GM12878 (cell line): Measurements from ENCODE around the gene CDC42BPB. TPM values are rescaled to one million over a fixed set of nuclear protein-coding genes. Genes with fewer than 3 reads are reported as not detected.

Source experiments
- ATAC-seq: fragments of 200-7000 bp; cut with Tn5 transposase; 3 replicates; pipeline ENCODE4 v1.9.1; 2020; ENCODE audit warnings: mild to moderate bottlenecking, moderate library complexity
- BruUV-seq: library from RNA; stranded (reverse); fragments of 400-500 nt; replicated peaks from 2 replicates; lab custom pipeline; 2021; lab: Mats Ljungman, UMichigan
- CTCF ChIA-PET: fragments of 300-600 bp; sonication (Branson Sonifier 250); formaldehyde crosslinking; extraction: SDS; loops from one replicate; lab custom pipeline; 2021; ENCODE audit warnings: inconsistent platforms; lab: Yijun Ruan, JAX
- POLR2A ChIA-PET: fragments of 350-600 bp; formaldehyde crosslinking; extraction: SDS; loops from one replicate; lab custom pipeline; 2021; ENCODE audit warnings: inconsistent platforms; lab: Charles Lee
- RAD21 ChIA-PET: fragments of 300-600 bp; sonication (Branson Sonifier 250); formaldehyde crosslinking; loops from one replicate; lab custom pipeline; 2023; ENCODE audit warnings: antibody characterized with exemption; ENCODE audit not compliant: unreplicated experiment; lab: Charles Lee
- SMC1A ChIA-PET: fragments of 300-600 bp; sonication (Branson Sonifier 250); formaldehyde crosslinking; loops from one replicate; lab custom pipeline; 2023; ENCODE audit not compliant: unreplicated experiment, uncharacterized antibody; lab: Charles Lee
- DNase-seq: peaks from one replicate; pipeline ENCODE4 v3.0.0-alpha.2; 2011; ENCODE audit warnings: low read depth, low spot score
- FAIRE-seq: peaks from 3 replicates; lab custom pipeline; 2011; peaks lifted over from hg19 to GRCh38; lab: Jason Lieb, UNC
- H2AFZ ChIP-seq: 2 replicates; pipeline ENCODE4 v1.6.0; 2011; ENCODE audit warnings: low read depth, low read length, control low read depth; ENCODE audit not compliant: control insufficient read depth
- H3K27ac ChIP-seq: 2 replicates; pipeline ENCODE4 v1.5.1; 2011; ENCODE audit warnings: control low read depth; ENCODE audit not compliant: control insufficient read depth, insufficient read depth
- H3K27me3 ChIP-seq, 2 experiments: replicated peaks in 1 of 2; 2 replicates each; pipeline versions ENCODE4 v1.6.0 to v1.6.1; 2011; ENCODE audit warnings: low read length in 1 of 2; ENCODE audit not compliant: control insufficient read depth in 2 of 2, insufficient read depth in 2 of 2
- H3K36me3 ChIP-seq, 2 experiments: 2 replicates each; pipeline ENCODE4 v1.5.1; 2011; ENCODE audit warnings: low read length in 1 of 2; ENCODE audit not compliant: control insufficient read depth in 2 of 2, insufficient read depth in 2 of 2
- H3K4me1 ChIP-seq: 2 replicates; pipeline ENCODE4 v1.6.1; 2011; ENCODE audit warnings: mild to moderate bottlenecking, low read length, moderate library complexity, mixed read lengths; ENCODE audit not compliant: control insufficient read depth, insufficient read depth
- H3K4me2 ChIP-seq: 2 replicates; pipeline ENCODE4 v1.6.0; 2011; ENCODE audit warnings: control low read depth; ENCODE audit not compliant: control insufficient read depth, insufficient read depth
- H3K4me3 ChIP-seq: fragments of 200-600 bp; sonication (generic); 2 replicates; pipeline ENCODE4 v1.5.1; 2016
- H3K79me2 ChIP-seq: 2 replicates; pipeline ENCODE4 v1.6.0; 2011; ENCODE audit warnings: low read length; ENCODE audit not compliant: control insufficient read depth, insufficient read depth
- H3K9ac ChIP-seq: 2 replicates; pipeline ENCODE4 v1.8.0; 2011; ENCODE audit warnings: low read length, control low read depth, mixed read lengths; ENCODE audit not compliant: control insufficient read depth, insufficient read depth
- H3K9me3 ChIP-seq: replicated peaks from 3 replicates; pipeline ENCODE4 v1.5.1; 2011; ENCODE audit warnings: mild to moderate bottlenecking, low read length; ENCODE audit not compliant: control insufficient read depth, insufficient read depth
- H4K20me1 ChIP-seq: 2 replicates; pipeline ENCODE4 v1.6.0; 2011; ENCODE audit not compliant: control insufficient read depth, insufficient read depth
- BHLHE40 ChIP-seq, 2 experiments: fragments of 450-650 bp in 1 of 2; IDR thresholded peaks; 2 replicates each; pipeline ENCODE4 v1.6.1; 2011 to 2017; ENCODE audit warnings: low read depth in 2 of 2, borderline replicate concordance in 1 of 2, improper control_type of control experiment in 1 of 2, low read length in 1 of 2, mild to moderate bottlenecking in 1 of 2
- CEBPB ChIP-seq, 2 experiments: fragments of 150-350 bp in 1 of 2; IDR thresholded peaks; 2 replicates each; pipeline ENCODE4 v1.6.1; 2012 to 2014; ENCODE audit warnings: low read depth in 2 of 2, low read length in 2 of 2, borderline replicate concordance in 1 of 2, inconsistent platforms in 1 of 2
- DPF2 ChIP-seq: fragments of 450-650 bp; IDR thresholded peaks from 2 replicates; pipeline ENCODE4 v1.6.1; 2017; ENCODE audit warnings: mild to moderate bottlenecking
- IKZF1 ChIP-seq: fragments of 450-650 bp; conservative IDR thresholded peaks from 2 replicates; pipeline ENCODE4 v1.6.1; 2017; ENCODE audit warnings: antibody characterized with exemption, mild to moderate bottlenecking
- NFYA ChIP-seq: IDR thresholded peaks from 2 replicates; pipeline ENCODE4 v1.6.1; 2011; ENCODE audit warnings: low read depth, mild to moderate bottlenecking, low read length, improper control_type of control experiment, borderline replicate concordance
- TARDBP ChIP-seq: IDR thresholded peaks from 2 replicates; pipeline ENCODE4 v1.6.1; 2016; ENCODE audit warnings: borderline replicate concordance
- WGBS: methylation state at CpG from one replicate; pipeline ENCODE4 v1.1.6; 2016; ENCODE audit warnings: low lambda C conversion rate; ENCODE audit not compliant: insufficient replicate concordance, insufficient coverage; ENCODE audit errors: missing lambda C conversion rate; 5-methylcytosine and 5-hydroxymethylcytosine counted together
- in situ Hi-C: fragments of 300-500 bp; cut with MboI; formaldehyde crosslinking; loops from 9 replicates; pipeline ENCODE4 v1.14.3; 2018; ENCODE audit warnings: mixed read lengths
- intact Hi-C: fragments of 100-400 bp; cut with micrococcal nuclease; formaldehyde crosslinking; loops from one replicate; pipeline ENCODE4 v1.14.2; 2022; ENCODE audit not compliant: unreplicated experiment
- polyA plus RNA-seq, 11 experiments: library from polyadenylated mRNA; depleted of rRNA in 4 of 11; unstranded in 6 of 11; stranded (reverse) in 5 of 11; fragments of >200 nt; fragmentation: Nextera tagmentation in 4 of 11; fragmentation: Illumina TruSeq in 1 of 11; extraction: Ambion mirVana in 4 of 11; extraction: Trizol in 1 of 11; gene quantifications; 1 replicate in 1 of 11; 2 replicates in 10 of 11; pipeline versions ENCODE4 v1.2.1 to v1.2.3, GENCODE V29; 2011 to 2016; ENCODE audit warnings: inconsistent platforms in 2 of 11, missing spikeins in 2 of 11, low read depth in 1 of 11
- total RNA-seq, 4 experiments: library from RNA; depleted of rRNA in 3 of 4; stranded (reverse); fragments of >200 nt in 3 of 4; fragmentation: Illumina TruSeq in 1 of 4; extraction: Trizol in 1 of 4; gene quantifications; 2 replicates each; pipeline versions ENCODE4 v1.2.1 to v1.2.3, GENCODE V29; 2013 to 2021
- TF ChIP-seq, protein P1 (sequence below): fragments of 450-650 bp; IDR thresholded peaks from 2 replicates; pipeline ENCODE4 v1.6.1; 2016; ENCODE audit warnings: mild to moderate bottlenecking, moderate library complexity, borderline replicate concordance
- TF ChIP-seq, protein P2 (sequence below): fragments of 450-650 bp; IDR thresholded peaks from 2 replicates; pipeline ENCODE4 v1.6.1; 2017; ENCODE audit warnings: mild to moderate bottlenecking, moderate library complexity
- TF ChIP-seq, protein P3 (sequence below): fragments of 450-650 bp; IDR thresholded peaks from 2 replicates; pipeline ENCODE4 v1.6.1; 2017; ENCODE audit warnings: mild to moderate bottlenecking, low read depth, inconsistent platforms; ENCODE audit not compliant: poor library complexity, severe bottlenecking
- TF ChIP-seq, protein P4 (sequence below): fragments of 450-650 bp; IDR thresholded peaks from 2 replicates; pipeline ENCODE4 v1.6.1; 2016; ENCODE audit warnings: mild to moderate bottlenecking

CDC42BPB gene
- total and polyA plus RNA-seq, 10 of the 15 experiments (the other 5 are each of a cell fraction or from before 2014, with no cell fraction given): 0.42 to 22.1 (median 13.3) TPM

GRCh38 chr14:102930753-102931579 lies 126.4 kb downstream of the CDC42BPB start:
- H3K4me1 ChIP-seq: peaks cover 24% of the 10 kb centered on the region
- FAIRE-seq: no peak
- ChIA-PET CTCF (no interaction called here), SMC1A (no interaction called here), RAD21 (interaction anchor here (1.4 kb wide), 1 partner anchor 237 kb away, joined by 3 read pairs; no protein-coding TSS in a partner anchor), POLR2A (no interaction called here)
- no peak overlapping the region for H2AFZ ChIP-seq
- H4K20me1 ChIP-seq: no peaks in the 10 kb centered on the region
- H3K4me2 ChIP-seq: no peak overlapping the region
- no peak overlapping the region for H3K27ac ChIP-seq
- no peak overlapping the region for H3K4me3 ChIP-seq
- peak; percentile 66 for ATAC-seq
- no TSS peak for BruUV-seq
- whole genome bisulfite sequencing: 51% methylated on average over 29 of the region's 34 CpGs
- in situ Hi-C loops: no loop called here
- peaks cover 7 to 10% of the 10 kb centered on the region in 2 experiments for H3K27me3 ChIP-seq
- intact Hi-C loops: no loop called here
- no peak for DNase-seq
- H3K79me2 ChIP-seq: no peaks in the 10 kb centered on the region
- no peak overlapping the region for H3K9ac ChIP-seq
- H3K36me3 ChIP-seq: peaks cover 0 to 1% of the 10 kb centered on the region in 2 experiments; a peak in 1 of 4 replicates
- no peaks in the 10 kb centered on the region for H3K9me3 ChIP-seq
- TF ChIP-seq, protein P1, sequence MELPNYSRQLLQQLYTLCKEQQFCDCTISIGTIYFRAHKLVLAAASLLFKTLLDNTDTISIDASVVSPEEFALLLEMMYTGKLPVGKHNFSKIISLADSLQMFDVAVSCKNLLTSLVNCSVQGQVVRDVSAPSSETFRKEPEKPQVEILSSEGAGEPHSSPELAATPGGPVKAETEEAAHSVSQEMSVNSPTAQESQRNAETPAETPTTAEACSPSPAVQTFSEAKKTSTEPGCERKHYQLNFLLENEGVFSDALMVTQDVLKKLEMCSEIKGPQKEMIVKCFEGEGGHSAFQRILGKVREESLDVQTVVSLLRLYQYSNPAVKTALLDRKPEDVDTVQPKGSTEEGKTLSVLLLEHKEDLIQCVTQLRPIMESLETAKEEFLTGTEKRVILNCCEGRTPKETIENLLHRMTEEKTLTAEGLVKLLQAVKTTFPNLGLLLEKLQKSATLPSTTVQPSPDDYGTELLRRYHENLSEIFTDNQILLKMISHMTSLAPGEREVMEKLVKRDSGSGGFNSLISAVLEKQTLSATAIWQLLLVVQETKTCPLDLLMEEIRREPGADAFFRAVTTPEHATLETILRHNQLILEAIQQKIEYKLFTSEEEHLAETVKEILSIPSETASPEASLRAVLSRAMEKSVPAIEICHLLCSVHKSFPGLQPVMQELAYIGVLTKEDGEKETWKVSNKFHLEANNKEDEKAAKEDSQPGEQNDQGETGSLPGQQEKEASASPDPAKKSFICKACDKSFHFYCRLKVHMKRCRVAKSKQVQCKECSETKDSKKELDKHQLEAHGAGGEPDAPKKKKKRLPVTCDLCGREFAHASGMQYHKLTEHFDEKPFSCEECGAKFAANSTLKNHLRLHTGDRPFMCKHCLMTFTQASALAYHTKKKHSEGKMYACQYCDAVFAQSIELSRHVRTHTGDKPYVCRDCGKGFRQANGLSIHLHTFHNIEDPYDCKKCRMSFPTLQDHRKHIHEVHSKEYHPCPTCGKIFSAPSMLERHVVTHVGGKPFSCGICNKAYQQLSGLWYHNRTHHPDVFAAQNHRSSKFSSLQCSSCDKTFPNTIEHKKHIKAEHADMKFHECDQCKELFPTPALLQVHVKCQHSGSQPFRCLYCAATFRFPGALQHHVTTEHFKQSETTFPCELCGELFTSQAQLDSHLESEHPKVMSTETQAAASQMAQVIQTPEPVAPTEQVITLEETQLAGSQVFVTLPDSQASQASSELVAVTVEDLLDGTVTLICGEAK: no peak
- TF ChIP-seq DPF2: 0 out of 2 replicates have a peak, but pooled peaks have one; percentile 15
- TF ChIP-seq NFYA: no peak
- TF ChIP-seq, protein P2, sequence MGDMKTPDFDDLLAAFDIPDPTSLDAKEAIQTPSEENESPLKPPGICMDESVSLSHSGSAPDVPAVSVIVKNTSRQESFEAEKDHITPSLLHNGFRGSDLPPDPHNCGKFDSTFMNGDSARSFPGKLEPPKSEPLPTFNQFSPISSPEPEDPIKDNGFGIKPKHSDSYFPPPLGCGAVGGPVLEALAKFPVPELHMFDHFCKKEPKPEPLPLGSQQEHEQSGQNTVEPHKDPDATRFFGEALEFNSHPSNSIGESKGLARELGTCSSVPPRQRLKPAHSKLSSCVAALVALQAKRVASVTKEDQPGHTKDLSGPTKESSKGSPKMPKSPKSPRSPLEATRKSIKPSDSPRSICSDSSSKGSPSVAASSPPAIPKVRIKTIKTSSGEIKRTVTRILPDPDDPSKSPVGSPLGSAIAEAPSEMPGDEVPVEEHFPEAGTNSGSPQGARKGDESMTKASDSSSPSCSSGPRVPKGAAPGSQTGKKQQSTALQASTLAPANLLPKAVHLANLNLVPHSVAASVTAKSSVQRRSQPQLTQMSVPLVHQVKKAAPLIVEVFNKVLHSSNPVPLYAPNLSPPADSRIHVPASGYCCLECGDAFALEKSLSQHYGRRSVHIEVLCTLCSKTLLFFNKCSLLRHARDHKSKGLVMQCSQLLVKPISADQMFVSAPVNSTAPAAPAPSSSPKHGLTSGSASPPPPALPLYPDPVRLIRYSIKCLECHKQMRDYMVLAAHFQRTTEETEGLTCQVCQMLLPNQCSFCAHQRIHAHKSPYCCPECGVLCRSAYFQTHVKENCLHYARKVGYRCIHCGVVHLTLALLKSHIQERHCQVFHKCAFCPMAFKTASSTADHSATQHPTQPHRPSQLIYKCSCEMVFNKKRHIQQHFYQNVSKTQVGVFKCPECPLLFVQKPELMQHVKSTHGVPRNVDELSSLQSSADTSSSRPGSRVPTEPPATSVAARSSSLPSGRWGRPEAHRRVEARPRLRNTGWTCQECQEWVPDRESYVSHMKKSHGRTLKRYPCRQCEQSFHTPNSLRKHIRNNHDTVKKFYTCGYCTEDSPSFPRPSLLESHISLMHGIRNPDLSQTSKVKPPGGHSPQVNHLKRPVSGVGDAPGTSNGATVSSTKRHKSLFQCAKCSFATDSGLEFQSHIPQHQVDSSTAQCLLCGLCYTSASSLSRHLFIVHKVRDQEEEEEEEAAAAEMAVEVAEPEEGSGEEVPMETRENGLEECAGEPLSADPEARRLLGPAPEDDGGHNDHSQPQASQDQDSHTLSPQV: no peak
- TF ChIP-seq BHLHE40 (IDR thresholded peaks at IDR 0.05; ENCODE audit: borderline replicate concordance in 1 of 2, low read depth in 2 of 2, low read length in 1 of 2): peak; percentile 81 to 96
- TF ChIP-seq, protein P3, sequence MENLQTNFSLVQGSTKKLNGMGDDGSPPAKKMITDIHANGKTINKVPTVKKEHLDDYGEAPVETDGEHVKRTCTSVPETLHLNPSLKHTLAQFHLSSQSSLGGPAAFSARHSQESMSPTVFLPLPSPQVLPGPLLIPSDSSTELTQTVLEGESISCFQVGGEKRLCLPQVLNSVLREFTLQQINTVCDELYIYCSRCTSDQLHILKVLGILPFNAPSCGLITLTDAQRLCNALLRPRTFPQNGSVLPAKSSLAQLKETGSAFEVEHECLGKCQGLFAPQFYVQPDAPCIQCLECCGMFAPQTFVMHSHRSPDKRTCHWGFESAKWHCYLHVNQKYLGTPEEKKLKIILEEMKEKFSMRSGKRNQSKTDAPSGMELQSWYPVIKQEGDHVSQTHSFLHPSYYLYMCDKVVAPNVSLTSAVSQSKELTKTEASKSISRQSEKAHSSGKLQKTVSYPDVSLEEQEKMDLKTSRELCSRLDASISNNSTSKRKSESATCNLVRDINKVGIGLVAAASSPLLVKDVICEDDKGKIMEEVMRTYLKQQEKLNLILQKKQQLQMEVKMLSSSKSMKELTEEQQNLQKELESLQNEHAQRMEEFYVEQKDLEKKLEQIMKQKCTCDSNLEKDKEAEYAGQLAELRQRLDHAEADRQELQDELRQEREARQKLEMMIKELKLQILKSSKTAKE: no peak
- no peak for TF ChIP-seq TARDBP
- TF ChIP-seq, protein P4, sequence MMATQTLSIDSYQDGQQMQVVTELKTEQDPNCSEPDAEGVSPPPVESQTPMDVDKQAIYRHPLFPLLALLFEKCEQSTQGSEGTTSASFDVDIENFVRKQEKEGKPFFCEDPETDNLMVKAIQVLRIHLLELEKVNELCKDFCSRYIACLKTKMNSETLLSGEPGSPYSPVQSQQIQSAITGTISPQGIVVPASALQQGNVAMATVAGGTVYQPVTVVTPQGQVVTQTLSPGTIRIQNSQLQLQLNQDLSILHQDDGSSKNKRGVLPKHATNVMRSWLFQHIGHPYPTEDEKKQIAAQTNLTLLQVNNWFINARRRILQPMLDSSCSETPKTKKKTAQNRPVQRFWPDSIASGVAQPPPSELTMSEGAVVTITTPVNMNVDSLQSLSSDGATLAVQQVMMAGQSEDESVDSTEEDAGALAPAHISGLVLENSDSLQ: peak; percentile 8; the same call in 1 of the 2 replicates
- peak; percentile 42; the same call in 1 of the 2 replicates for TF ChIP-seq IKZF1
- no peak for TF ChIP-seq CEBPB (IDR thresholded peaks at IDR 0.05; ENCODE audit: borderline replicate concordance in 1 of 2, low read depth in 2 of 2, low read length in 2 of 2)
